Neural cell (in vitro differentiated cells): ENCODE results near the gene CDON.

Experiments
- EZH2 ChIP-seq: fragments of 200-600, 300-800 bp; shearing (Covaris generic), sonication (generic); IDR thresholded peaks from 2 replicates; pipeline ENCODE4 v1.6.1; 2014; ENCODE audit warnings: antibody characterized with exemption, low read length, borderline replicate concordance, mild to moderate bottlenecking; ENCODE audit not compliant: insufficient read depth, poor library complexity, severe bottlenecking
- MXI1 ChIP-seq: fragments of 450-650 bp; conservative IDR thresholded peaks from 2 replicates; pipeline ENCODE4 v1.6.1; 2014; ENCODE audit warnings: antibody characterized with exemption, mild to moderate bottlenecking; ENCODE audit not compliant: poor library complexity, severe bottlenecking
- POLR2AphosphoS5 ChIP-seq: IDR thresholded peaks from 2 replicates; pipeline ENCODE4 v1.6.1; 2012
- RAD21 ChIP-seq: fragments of 450-650 bp; conservative IDR thresholded peaks from 2 replicates; pipeline ENCODE4 v1.6.1; 2014; ENCODE audit warnings: antibody characterized with exemption, mild to moderate bottlenecking, moderate library complexity
- TF ChIP-seq, protein P1 (sequence below): fragments of 450-650 bp; IDR thresholded peaks from 2 replicates; pipeline ENCODE4 v1.5.1; 2014; ENCODE audit warnings: antibody characterized with exemption, mild to moderate bottlenecking, moderate library complexity; ENCODE audit not compliant: poor library complexity, severe bottlenecking

DNA sequence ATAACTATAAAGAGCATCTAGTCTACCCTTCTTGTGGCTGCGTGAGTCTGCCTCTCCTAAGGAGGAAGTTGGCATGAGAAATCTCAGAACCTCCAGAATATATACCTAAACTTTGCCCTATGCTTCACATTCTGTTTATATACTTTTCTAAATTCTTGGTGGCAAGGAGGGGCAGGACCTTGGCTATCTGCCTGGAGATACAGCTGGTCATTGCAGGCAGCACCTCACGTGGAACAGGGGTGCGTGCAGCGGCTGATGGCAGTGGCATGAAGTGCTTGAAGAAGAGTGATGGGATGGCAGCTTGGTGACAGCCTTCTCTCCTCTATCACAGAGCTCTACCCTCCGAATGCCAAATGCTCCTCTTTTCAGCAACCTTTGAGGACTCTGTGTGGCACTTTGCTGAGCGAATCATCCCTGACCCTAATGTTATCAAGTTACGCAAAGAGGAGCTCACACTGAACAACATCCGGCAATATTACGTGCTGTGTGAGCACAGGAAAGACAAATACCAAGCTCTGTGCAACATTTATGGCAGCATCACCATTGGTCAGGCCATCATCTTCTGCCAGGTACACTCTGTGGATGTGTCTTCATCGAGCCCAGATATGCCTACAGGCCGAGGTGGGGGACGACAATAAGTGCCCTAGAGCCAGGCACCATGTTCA lies 145.9 kb downstream of the CDON start:
- TF ChIP-seq, protein P1, sequence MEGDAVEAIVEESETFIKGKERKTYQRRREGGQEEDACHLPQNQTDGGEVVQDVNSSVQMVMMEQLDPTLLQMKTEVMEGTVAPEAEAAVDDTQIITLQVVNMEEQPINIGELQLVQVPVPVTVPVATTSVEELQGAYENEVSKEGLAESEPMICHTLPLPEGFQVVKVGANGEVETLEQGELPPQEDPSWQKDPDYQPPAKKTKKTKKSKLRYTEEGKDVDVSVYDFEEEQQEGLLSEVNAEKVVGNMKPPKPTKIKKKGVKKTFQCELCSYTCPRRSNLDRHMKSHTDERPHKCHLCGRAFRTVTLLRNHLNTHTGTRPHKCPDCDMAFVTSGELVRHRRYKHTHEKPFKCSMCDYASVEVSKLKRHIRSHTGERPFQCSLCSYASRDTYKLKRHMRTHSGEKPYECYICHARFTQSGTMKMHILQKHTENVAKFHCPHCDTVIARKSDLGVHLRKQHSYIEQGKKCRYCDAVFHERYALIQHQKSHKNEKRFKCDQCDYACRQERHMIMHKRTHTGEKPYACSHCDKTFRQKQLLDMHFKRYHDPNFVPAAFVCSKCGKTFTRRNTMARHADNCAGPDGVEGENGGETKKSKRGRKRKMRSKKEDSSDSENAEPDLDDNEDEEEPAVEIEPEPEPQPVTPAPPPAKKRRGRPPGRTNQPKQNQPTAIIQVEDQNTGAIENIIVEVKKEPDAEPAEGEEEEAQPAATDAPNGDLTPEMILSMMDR: no peak
- TF ChIP-seq POLR2AphosphoS5 (no peak), MXI1 (no peak), EZH2 (no peak), RAD21 (no peak)
